Activated T-helper 2 cell treated with anti-CD3 and anti-CD28 coated beads, Interferon-gamma antibody, Interleukin-2, Interleukin-4, amounts not matched to agents 10 μg/mL and 5 μg/mL and 100 μg/mL, durations not matched to agents 14 hours and 24 hours and 36 hours (primary cell): ENCODE data around the gene NOLC1. TPM values are rescaled to one million over a fixed set of nuclear protein-coding genes. Genes with fewer than 3 reads are reported as not detected.

ENCODE experiments used
- DNase-seq: peaks from one replicate; pipeline ENCODE4 v3.0.0; 2021; ENCODE audit warnings: low spot score
- H3K27ac Mint-ChIP-seq: one replicate; pipeline ENCODE4 v1.8.0; 2021; ENCODE audit warnings: mixed read lengths
- H3K27me3 Mint-ChIP-seq: one replicate; pipeline ENCODE4 v1.8.0; 2021; ENCODE audit warnings: low read depth, mixed read lengths
- H3K36me3 Mint-ChIP-seq: one replicate; pipeline ENCODE4 v1.8.0; 2021; ENCODE audit warnings: low read depth, mixed read lengths
- H3K4me1 Mint-ChIP-seq: one replicate; pipeline ENCODE4 v1.8.0; 2021; ENCODE audit warnings: low read depth, mixed read lengths
- H3K4me3 Mint-ChIP-seq: one replicate; pipeline ENCODE4 v1.8.0; 2021; ENCODE audit warnings: low read depth, mild to moderate bottlenecking, moderate library complexity, mixed read lengths
- H3K9me3 Mint-ChIP-seq: one replicate; pipeline ENCODE4 v1.8.0; 2021; ENCODE audit warnings: mixed read lengths
- intact Hi-C: fragments of 100-400 bp; cut with micrococcal nuclease; formaldehyde crosslinking; loops from one replicate; pipeline ENCODE4 v1.15.1; 2023
- total RNA-seq: library from RNA; stranded (reverse); gene quantifications from 2 replicates; pipeline ENCODE4 v1.2.3, GENCODE V29; 2022

The NOLC1 gene
- total RNA-seq, 1 donor from 2014 or later, result 196 TPM

DNA sequence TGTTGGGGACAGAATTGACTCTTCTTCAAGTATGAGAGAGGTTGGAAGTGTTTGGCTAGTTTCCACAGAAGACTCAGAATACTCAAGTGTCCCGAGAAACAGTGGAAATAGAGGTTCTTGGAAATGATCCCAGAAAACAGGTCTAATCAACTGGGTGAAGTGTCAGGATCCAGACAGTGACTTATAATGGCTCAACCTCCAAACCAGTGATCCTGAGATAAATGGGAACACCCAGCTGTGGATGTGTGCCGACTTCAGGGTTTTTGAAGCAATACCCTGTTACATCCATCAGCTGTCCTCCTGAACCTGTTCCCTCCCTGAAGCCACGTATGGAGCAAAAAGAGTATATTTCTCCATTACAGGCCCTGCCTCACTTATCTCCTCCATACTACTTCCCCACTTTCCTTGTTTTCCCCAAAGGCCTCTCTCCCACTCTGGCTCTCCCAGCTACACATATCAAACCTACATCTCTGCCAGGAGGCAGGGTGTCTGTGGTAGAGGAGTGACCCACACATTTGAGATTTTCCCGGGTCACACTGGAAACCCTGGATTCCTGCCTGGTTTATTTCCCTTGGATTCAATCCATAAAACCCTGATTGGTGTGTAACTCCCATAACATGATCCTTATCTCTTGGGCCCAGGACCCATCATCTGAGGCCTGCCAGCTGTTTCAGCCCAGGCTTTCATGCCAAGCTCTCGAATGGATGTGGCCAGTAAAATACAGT lies 56.3 kb downstream of the NOLC1 start:
- intact Hi-C loops, result no loop called here
- peaks cover 1% of the 10 kb centered on the region for H3K4me1 Mint-ChIP-seq
- H3K27me3 Mint-ChIP-seq, result peaks cover 2% of the 10 kb centered on the region
- no peak overlapping the region for H3K4me3 Mint-ChIP-seq
- peaks cover 6% of the 10 kb centered on the region for H3K36me3 Mint-ChIP-seq
- H3K27ac Mint-ChIP-seq, result no peak overlapping the region
- peaks cover 4% of the 10 kb centered on the region for H3K9me3 Mint-ChIP-seq
- no peak for DNase-seq

DNA sequence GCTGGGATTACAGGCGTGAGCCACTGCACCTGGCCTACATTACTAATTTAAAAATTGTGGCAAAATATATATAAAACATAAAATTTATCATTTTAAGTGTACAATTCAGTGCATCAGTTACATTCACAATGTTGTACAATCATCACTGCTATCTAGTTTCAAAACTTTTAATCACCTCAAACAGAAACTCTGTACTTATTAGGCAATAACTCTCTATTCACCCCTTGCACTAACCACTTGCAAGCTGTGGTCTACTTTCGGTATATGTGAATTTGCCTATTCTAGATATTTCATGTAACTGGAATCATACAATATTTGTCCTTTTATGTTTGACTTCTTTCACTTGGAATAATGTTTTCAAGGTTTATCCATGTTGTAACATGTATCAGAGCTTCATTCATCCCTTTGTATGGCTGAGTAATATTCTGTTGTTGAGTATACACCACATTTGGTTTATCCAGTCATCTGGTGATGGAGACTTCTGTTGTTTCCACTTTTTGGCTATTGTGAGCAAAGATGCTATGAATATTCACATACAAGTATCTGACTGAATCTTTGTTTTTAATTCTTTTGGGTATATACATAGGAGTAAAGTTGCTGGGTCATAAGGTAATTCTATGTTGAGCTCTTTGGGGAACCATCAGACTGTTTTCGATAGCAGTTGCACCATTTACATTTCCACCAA lies 59.6 kb downstream of the NOLC1 start:
- Mint-ChIP-seq H3K36me3 (no peaks in the 10 kb centered on the region), H3K27me3 (peaks cover 10% of the 10 kb centered on the region), H3K9me3 (no peaks in the 10 kb centered on the region), H3K4me3 (no peak overlapping the region), H3K27ac (no peak overlapping the region), H3K4me1 (peaks cover 1% of the 10 kb centered on the region)
- DNase-seq, result no peak
- intact Hi-C loops, result loop anchor here (5.0 kb wide), 1 partner anchor 44 kb away; no protein-coding TSS in a partner anchor

Other genes starting within 250 kb of the NOLC1 start
- 19.1 and 25.5 TPM in 2 replicates for gene ARMH3, start 96.2 kb upstream of the NOLC1 start, total RNA-seq
- 25.4 and 25.5 TPM in 2 replicates for gene HPS6, start 87.0 kb upstream of the NOLC1 start, total RNA-seq
- gene LDB1, start 32.0 kb upstream of the NOLC1 start, total RNA-seq, result 71.8 and 74.8 TPM in 2 replicates
- 91.3 and 94.1 TPM in 2 replicates for gene PPRC1, start 19.3 kb upstream of the NOLC1 start, total RNA-seq
- gene ELOVL3, start 73.9 kb downstream of the NOLC1 start, total RNA-seq, result not detected in 2 replicates
- 0.30 and 0.46 TPM in 2 replicates for gene PITX3, start 89.1 kb downstream of the NOLC1 start, total RNA-seq
- gene GBF1, start 93.1 kb downstream of the NOLC1 start, total RNA-seq, result 47.9 and 49.2 TPM in 2 replicates
- gene NFKB2, start 243.3 kb downstream of the NOLC1 start, total RNA-seq, result 310 and 323 TPM in 2 replicates